Vagina (tissue), 2 donors: ENCODE measurements around the gene SYNDIG1. TPM values are rescaled to one million over a fixed set of nuclear protein-coding genes. Genes with fewer than 3 reads are reported as not detected.

Experiments
- DNase-seq, 2 donors: peaks; one replicate each; pipeline ENCODE4 v3.0.0-alpha.2; 2017; ENCODE audit errors: extremely low spot score in 2 of 2
- H3K27ac ChIP-seq: fragments of 200-600 bp; sonication (generic); one replicate; pipeline ENCODE4 v1.5.1; 2019
- H3K27me3 ChIP-seq: fragments of 200-600 bp; sonication (generic); one replicate; pipeline ENCODE4 v1.5.1; 2019
- H3K36me3 ChIP-seq, 2 donors: fragments of 200-600 bp; sonication (generic); one replicate each; pipeline ENCODE4 v1.5.1; 2017 to 2019
- H3K4me1 ChIP-seq: fragments of 200-600 bp; sonication (generic); one replicate; pipeline ENCODE4 v1.5.1; 2019
- H3K4me3 ChIP-seq, 2 donors: fragments of 200-600 bp; sonication (generic); 1 replicate in 1 of 2; 2 replicates in 1 of 2; pipeline ENCODE4 v1.5.1; 2016 to 2019
- H3K9me3 ChIP-seq: fragments of 200-600 bp; sonication (generic); one replicate; pipeline ENCODE4 v1.5.1; 2019
- CTCF ChIP-seq, 3 experiments: fragments of 450-650 bp in 2 of 3; fragments of 200-600 bp in 1 of 3; sonication (generic) in 1 of 3; IDR thresholded peaks; one replicate each; pipeline ENCODE4 v1.5.1; 2017 to 2019; ENCODE audit warnings: antibody characterized with exemption in 3 of 3, mild to moderate bottlenecking in 2 of 3, moderate library complexity in 2 of 3
- POLR2A ChIP-seq, 2 donors: fragments of 450-650 bp; IDR thresholded peaks; one replicate each; pipeline ENCODE4 v1.6.1; 2017; ENCODE audit warnings: antibody characterized with exemption in 2 of 2, mild to moderate bottlenecking in 2 of 2, moderate library complexity in 2 of 2
- POLR2AphosphoS5 ChIP-seq, 2 donors: sonication (generic); formaldehyde crosslinking; IDR thresholded peaks; one replicate each; pipeline ENCODE4 v1.9.0; 2017; ENCODE audit warnings: antibody characterized with exemption in 2 of 2, mild to moderate bottlenecking in 2 of 2, low read depth in 1 of 2; ENCODE audit not compliant: insufficient read depth in 1 of 2
- intact Hi-C: fragments of 100-400 bp; cut with DNase I; formaldehyde crosslinking; loops from one replicate; pipeline ENCODE4 v1.15.1; 2023
- total RNA-seq: library from RNA; depleted of rRNA; stranded (reverse); fragments of >200 nt; gene quantifications from one replicate; pipeline ENCODE4 v1.2.3, GENCODE V29; 2016

The SYNDIG1 gene
- total RNA-seq, 1 donor from 2014 or later, result 3.2 TPM

GRCh38 chr20:24673678-24674570, 204.5 kb downstream of the SYNDIG1 start:
- H3K9me3 ChIP-seq, result no peaks in the 10 kb centered on the region
- intact Hi-C loops, result no loop called here
- H3K4me3 ChIP-seq, result no peak overlapping the region
- H3K27ac ChIP-seq, result no peak overlapping the region
- no peak for DNase-seq
- H3K36me3 ChIP-seq, result no peaks in the 10 kb centered on the region
- no peaks in the 10 kb centered on the region for H3K27me3 ChIP-seq
- TF ChIP-seq POLR2AphosphoS5 (IDR thresholded peaks at IDR 0.05; ENCODE audit: insufficient read depth in 1 of 2, low read depth in 1 of 2) (no peak), CTCF (IDR thresholded peaks at IDR 0.05) (no peak)
- peaks cover 6% of the 10 kb centered on the region for H3K4me1 ChIP-seq

- Histone ChIP-seq H3K36me3 (no peaks in the 10 kb centered on the region), H3K27me3 (no peaks in the 10 kb centered on the region), H3K9me3 (no peaks in the 10 kb centered on the region), H3K4me3 (no peak overlapping the region), H3K27ac (no peak overlapping the region), H3K4me1 (peaks cover 6% of the 10 kb centered on the region)
- DNase-seq, result no peak
- intact Hi-C loops, result no loop called here
- TF ChIP-seq CTCF (IDR thresholded peaks at IDR 0.05) (no peak), POLR2A (IDR thresholded peaks at IDR 0.05) (no peak), POLR2AphosphoS5 (IDR thresholded peaks at IDR 0.05; ENCODE audit: insufficient read depth in 1 of 2, low read depth in 1 of 2) (no peak)
Observed at GRCh38 chr20:24674921-24675605, 205.6 kb downstream of the SYNDIG1 start.

GRCh38 chr20:24675651-24676352, 206.4 kb downstream of the SYNDIG1 start:
- DNase-seq, result no peak
- intact Hi-C loops, result no loop called here
- Histone ChIP-seq H3K9me3 (no peaks in the 10 kb centered on the region), H3K36me3 (no peaks in the 10 kb centered on the region), H3K4me1 (peaks cover 6% of the 10 kb centered on the region), H3K27ac (no peak overlapping the region), H3K27me3 (no peaks in the 10 kb centered on the region), H3K4me3 (no peak overlapping the region)
- no peak for TF ChIP-seq CTCF (IDR thresholded peaks at IDR 0.05)

GRCh38 chr20:24676353-24676977, 207.0 kb downstream of the SYNDIG1 start:
- no peaks in the 10 kb centered on the region for H3K9me3 ChIP-seq
- H3K4me3 ChIP-seq, result no peak overlapping the region
- intact Hi-C loops, result no loop called here
- H3K4me1 ChIP-seq, result peaks cover 6% of the 10 kb centered on the region
- TF ChIP-seq POLR2AphosphoS5 (IDR thresholded peaks at IDR 0.05; ENCODE audit: insufficient read depth in 1 of 2, low read depth in 1 of 2) (no peak), CTCF (IDR thresholded peaks at IDR 0.05) (no peak), POLR2A (IDR thresholded peaks at IDR 0.05) (no peak)
- no peak overlapping the region for H3K27ac ChIP-seq
- H3K27me3 ChIP-seq, result no peaks in the 10 kb centered on the region
- no peaks in the 10 kb centered on the region for H3K36me3 ChIP-seq
- DNase-seq, result no peak
